Fibroblast of mammary gland (primary cell): Measurements from ENCODE around the gene GAS7.

ENCODE experiments used
- DNase-seq: peaks from one replicate; pipeline ENCODE4 v3.0.0-alpha.2; 2010; ENCODE audit warnings: low read depth
- H3K4me3 ChIP-seq: 2 replicates; pipeline ENCODE4 v1.5.1; 2011; ENCODE audit warnings: low read depth, mild to moderate bottlenecking, low read length, moderate library complexity; ENCODE audit not compliant: control insufficient read depth
- CTCF ChIP-seq: conservative IDR thresholded peaks from 2 replicates; pipeline ENCODE4 v1.5.1; 2011; ENCODE audit warnings: low read depth, low read length, inconsistent platforms; ENCODE audit not compliant: control insufficient read depth, insufficient read depth

Gene GAS7

GRCh38 chr17:10075919-10076318 is 122.5 kb downstream of the GAS7 start:
- no peak for DNase-seq
- TF ChIP-seq CTCF, result no peak
- no peak overlapping the region for H3K4me3 ChIP-seq

GRCh38 chr17:10073941-10074340 is 124.5 kb downstream of the GAS7 start:
- H3K4me3 ChIP-seq, result no peak overlapping the region
- no peak for DNase-seq
- TF ChIP-seq CTCF, result no peak

- no peak overlapping the region for H3K4me3 ChIP-seq
- no peak for TF ChIP-seq CTCF
- DNase-seq, result no peak
These were observed 125.6 kb downstream of the GAS7 start for GRCh38 chr17:10072556-10073425.

- no peak overlapping the region for H3K4me3 ChIP-seq
- DNase-seq, result no peak
- no peak for TF ChIP-seq CTCF
These were observed 126.3 kb downstream of the GAS7 start for GRCh38 chr17:10072086-10072485.

- peak; percentile 50 for DNase-seq
- TF ChIP-seq CTCF, result no peak
- H3K4me3 ChIP-seq, result no peak overlapping the region
These were observed 127.3 kb downstream of the GAS7 start for GRCh38 chr17:10071141-10071540.

- no peak for DNase-seq
- H3K4me3 ChIP-seq, result no peak overlapping the region
- no peak for TF ChIP-seq CTCF
These were observed 127.7 kb downstream of the GAS7 start for GRCh38 chr17:10070690-10071089.
